Effector memory CD4-positive, alpha-beta T cell (primary cell): ENCODE results near the gene USE1.

Experiments used
- DNase-seq, 3 donors: peaks; one replicate each; pipeline ENCODE4 v3.0.0-alpha.2; 2020
- H3K27ac ChIP-seq: 2 replicates; pipeline ENCODE4 v1.7.0; 2013; ENCODE audit warnings: mild to moderate bottlenecking, low read length, moderate library complexity; ENCODE audit not compliant: insufficient read depth, poor library complexity, severe bottlenecking
- H3K27me3 ChIP-seq: replicated peaks from 2 replicates; pipeline ENCODE4 v1.7.0; 2013; ENCODE audit warnings: mild to moderate bottlenecking, low read length; ENCODE audit not compliant: insufficient read depth, control insufficient read depth, poor library complexity, severe bottlenecking
- H3K36me3 ChIP-seq: 2 replicates; pipeline ENCODE4 v1.7.0; 2013; ENCODE audit warnings: mild to moderate bottlenecking, low read length, moderate library complexity; ENCODE audit not compliant: control insufficient read depth, insufficient read depth
- H3K4me1 ChIP-seq: 2 replicates; pipeline ENCODE4 v1.7.0; 2013; ENCODE audit warnings: low read length, mild to moderate bottlenecking; ENCODE audit not compliant: control insufficient read depth, insufficient read depth, poor library complexity, severe bottlenecking
- H3K4me3 ChIP-seq: 2 replicates; pipeline ENCODE4 v1.7.0; 2013; ENCODE audit warnings: low read length, low read depth, mild to moderate bottlenecking; ENCODE audit not compliant: insufficient read depth, poor library complexity, severe bottlenecking
- H3K9me3 ChIP-seq: 2 replicates; pipeline ENCODE4 v1.7.0; 2013; ENCODE audit warnings: mild to moderate bottlenecking, low read length, moderate library complexity; ENCODE audit not compliant: control insufficient read depth

The USE1 gene

GRCh38 chr19:17268754-17269153 is 53.6 kb downstream of the USE1 start:
- no peaks in the 10 kb centered on the region for H3K9me3 ChIP-seq
- no peaks in the 10 kb centered on the region for H3K27me3 ChIP-seq
- DNase-seq = no peak
- H3K36me3 ChIP-seq = peaks cover 25% of the 10 kb centered on the region
- H3K4me1 ChIP-seq = peaks cover 9% of the 10 kb centered on the region
- no peak overlapping the region for H3K27ac ChIP-seq
- no peak overlapping the region for H3K4me3 ChIP-seq
